Endodermal cell (in vitro differentiated cells): ENCODE data around the gene NPAS3. TPM values are rescaled to one million over a fixed set of nuclear protein-coding genes. Genes with fewer than 3 reads are reported as not detected.

Experiments used
- DNase-seq: peaks from one replicate; pipeline ENCODE4 v3.0.0-alpha.2; 2017
- H3K27ac ChIP-seq: 2 replicates; pipeline ENCODE4 v1.5.1; 2013; ENCODE audit warnings: mild to moderate bottlenecking, low read depth, low read length, moderate library complexity
- H3K27me3 ChIP-seq: 2 replicates; pipeline ENCODE4 v1.6.1; 2013; ENCODE audit warnings: mild to moderate bottlenecking, low read length, moderate library complexity; ENCODE audit not compliant: insufficient read depth, control insufficient read depth, poor library complexity, severe bottlenecking
- H3K36me3 ChIP-seq: 2 replicates; pipeline ENCODE4 v1.7.0; 2013; ENCODE audit warnings: mild to moderate bottlenecking, low read length, moderate library complexity; ENCODE audit not compliant: control insufficient read depth, insufficient read depth
- H3K4me1 ChIP-seq: one replicate; pipeline ENCODE4 v1.7.0; 2013; ENCODE audit warnings: low read length; ENCODE audit not compliant: control insufficient read depth, insufficient read depth
- H3K4me3 ChIP-seq: 2 replicates; pipeline ENCODE4 v1.5.1; 2013; ENCODE audit warnings: mild to moderate bottlenecking, low read length, moderate library complexity
- H3K9ac ChIP-seq: 2 replicates; pipeline ENCODE4 v1.6.1; 2013; ENCODE audit warnings: mild to moderate bottlenecking, low read length, moderate library complexity; ENCODE audit not compliant: poor library complexity, severe bottlenecking; ENCODE audit errors: extremely low read depth
- H3K9me3 ChIP-seq: 2 replicates; pipeline ENCODE4 v1.6.1; 2013; ENCODE audit warnings: mild to moderate bottlenecking, low read length, moderate library complexity; ENCODE audit not compliant: control insufficient read depth
- H3K27ac Mint-ChIP-seq: 2 replicates; pipeline ENCODE4 v1.8.0; 2020; ENCODE audit warnings: mixed read lengths
- H3K27me3 Mint-ChIP-seq: 2 replicates; pipeline ENCODE4 v1.8.0; 2021; ENCODE audit warnings: mild to moderate bottlenecking, mixed read lengths; ENCODE audit not compliant: insufficient read depth
- H3K36me3 Mint-ChIP-seq: 2 replicates; pipeline ENCODE4 v1.8.0; 2020; ENCODE audit warnings: low read depth, mixed read lengths
- H3K4me1 Mint-ChIP-seq: 2 replicates; pipeline ENCODE4 v1.8.0; 2020; ENCODE audit warnings: mixed read lengths
- H3K4me3 Mint-ChIP-seq: 2 replicates; pipeline ENCODE4 v1.8.0; 2020; ENCODE audit warnings: mild to moderate bottlenecking, moderate library complexity, mixed read lengths
- H3K9me3 Mint-ChIP-seq: 2 replicates; pipeline ENCODE4 v1.8.0; 2020; ENCODE audit warnings: mild to moderate bottlenecking, mixed read lengths
- CTCF ChIP-seq: fragments of 200-600 bp; sonication (generic); conservative IDR thresholded peaks from 2 replicates; pipeline ENCODE4 v1.5.0; 2021; ENCODE audit warnings: antibody characterized with exemption, mild to moderate bottlenecking
- WGBS, 2 experiments: methylation state at CpG; one replicate each; pipeline versions ENCODE4 v1.1.5 to v1.1.7; 2013; ENCODE audit warnings: missing lambda C conversion rate in 2 of 2, mixed read lengths in 1 of 2; ENCODE audit not compliant: insufficient coverage in 1 of 2, insufficient read length in 1 of 2; 5-methylcytosine and 5-hydroxymethylcytosine counted together
- total RNA-seq, 2 donors: library from RNA; stranded (reverse); fragmentation: NEBNext Ultra II Directional in 1 of 2; extraction: Animal tissue kit (Norgen Biotek cat#: 25700) in 1 of 2; gene quantifications; 2 replicates in 1 of 2; 3 replicates in 1 of 2; pipeline ENCODE4 v1.2.1, GENCODE V29; 2021

NPAS3 gene
- total RNA-seq, 2 donors from 2014 or later = 1.4 to 1.6 TPM

DNA sequence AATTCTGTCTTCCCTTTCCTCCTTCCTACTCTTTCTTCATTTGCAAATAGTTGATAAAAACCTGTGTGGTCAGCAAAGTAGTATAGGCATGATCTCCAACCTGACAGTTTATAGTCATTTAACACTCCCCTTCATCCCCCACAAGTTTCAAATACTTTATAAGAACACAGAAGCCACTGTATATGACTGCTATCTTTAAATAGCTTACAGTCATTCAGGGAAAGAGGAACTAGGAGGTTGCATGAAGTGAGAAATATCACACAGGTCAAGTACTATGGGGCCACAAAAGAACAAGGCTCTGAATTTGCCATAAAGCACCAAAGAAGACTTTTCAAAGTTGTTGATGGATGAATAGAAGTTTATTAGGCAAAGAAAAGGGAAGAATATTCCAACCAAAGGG lies 431.3 kb downstream of the NPAS3 start:
- DNase-seq = no peak
- peaks cover 1% of the 10 kb centered on the region for H3K27me3 Mint-ChIP-seq
- no peaks in the 10 kb centered on the region for H3K36me3 ChIP-seq

GRCh38 chr14:33370426-33370825 lies 431.7 kb downstream of the NPAS3 start:
- Histone ChIP-seq H3K9me3 (no peaks in the 10 kb centered on the region), H3K27ac (no peak overlapping the region), H3K36me3 (no peaks in the 10 kb centered on the region), H3K4me1 (no peaks in the 10 kb centered on the region), H3K4me3 (no peak overlapping the region), H3K27me3 (no peaks in the 10 kb centered on the region), H3K9ac (no peak overlapping the region)
- no peak for TF ChIP-seq CTCF
- Mint-ChIP-seq H3K27ac (no peak overlapping the region), H3K4me1 (peaks cover 4% of the 10 kb centered on the region), H3K9me3 (no peaks in the 10 kb centered on the region), H3K27me3 (peaks cover 1% of the 10 kb centered on the region), H3K4me3 (no peak overlapping the region), H3K36me3 (no peaks in the 10 kb centered on the region)
- DNase-seq = no peak
- WGBS, 2 experiments = 60 to 90% methylated on average over 1 of the region's 1 CpG

More for the DNA sequence above, 431.3 kb downstream of the NPAS3 start:
- no peak overlapping the region for H3K4me3 ChIP-seq
- H3K27me3 ChIP-seq = no peaks in the 10 kb centered on the region
- Mint-ChIP-seq H3K36me3 (no peaks in the 10 kb centered on the region), H3K27ac (no peak overlapping the region), H3K4me1 (peaks cover 4% of the 10 kb centered on the region), H3K9me3 (no peaks in the 10 kb centered on the region), H3K4me3 (no peak overlapping the region)
- no peaks in the 10 kb centered on the region for H3K9me3 ChIP-seq
- no peak overlapping the region for H3K9ac ChIP-seq
- TF ChIP-seq CTCF = no peak
- no peaks in the 10 kb centered on the region for H3K4me1 ChIP-seq
- no peak overlapping the region for H3K27ac ChIP-seq

GRCh38 chr14:33375196-33375595 lies 436.5 kb downstream of the NPAS3 start:
- no peaks in the 10 kb centered on the region for H3K4me1 Mint-ChIP-seq

More at GRCh38 chr14:33375196-33375595, 436.5 kb downstream of the NPAS3 start:
- Mint-ChIP-seq H3K27ac (no peak overlapping the region), H3K9me3 (no peaks in the 10 kb centered on the region), H3K27me3 (no peaks in the 10 kb centered on the region), H3K4me3 (no peak overlapping the region), H3K36me3 (no peaks in the 10 kb centered on the region)
- Histone ChIP-seq H3K9ac (no peak overlapping the region), H3K27ac (no peak overlapping the region), H3K27me3 (no peaks in the 10 kb centered on the region), H3K4me1 (no peaks in the 10 kb centered on the region), H3K9me3 (no peaks in the 10 kb centered on the region), H3K4me3 (no peak overlapping the region), H3K36me3 (no peaks in the 10 kb centered on the region)
- WGBS, 2 experiments = 100% methylated on average over 2 of the region's 2 CpGs; no CpG with 5 or more reads in 1 of the 2 experiments
- DNase-seq = no peak
- TF ChIP-seq CTCF = no peak
